ENCODE data around the gene TGM3. TPM values are rescaled to one million over a fixed set of nuclear protein-coding genes. Genes with fewer than 3 reads are reported as not detected.

TGM3 gene
- polyA plus RNA-seq, 3 donors: not detected

- peaks cover 0 to 9% (median 4%) of the 10 kb centered on the region in 7 donors for H3K9me3 Mint-ChIP-seq
- WGBS (ENCODE audit: insufficient coverage): 60% methylated on average over 1 of the region's 1 CpG
- H3K27me3 Mint-ChIP-seq (ENCODE audit: low read depth in 3 of 3): peaks cover 41 to 71% (median 43%) of the 10 kb centered on the region in 3 donors
- Histone ChIP-seq H3K27me3 (ENCODE audit: control insufficient read depth in 2 of 2, insufficient read depth in 2 of 2, low read length in 2 of 2) (peaks cover 23 to 48% of the 10 kb centered on the region in 2 donors), H3K4me1 (ENCODE audit: control insufficient read depth in 1 of 2, insufficient read depth in 2 of 2, low read length in 2 of 2) (no peaks in the 10 kb centered on the region), H3K9me3 (replicated peaks in 1 of 2; ENCODE audit: control insufficient read depth in 1 of 2, insufficient read depth in 1 of 2, low read length in 2 of 2) (no peaks in the 10 kb centered on the region), H3K4me3 (replicated peaks in 1 of 3; ENCODE audit: low read depth in 2 of 3, low read length in 3 of 3) (no peak overlapping the region), H3K36me3 (replicated peaks in 1 of 2; ENCODE audit: control insufficient read depth in 1 of 2, insufficient read depth in 2 of 2, low read length in 2 of 2) (no peaks in the 10 kb centered on the region), H3K9ac (ENCODE audit: insufficient read depth, low read length, poor library complexity, severe bottlenecking) (no peak overlapping the region), H3K79me2 (ENCODE audit: insufficient read depth, low read length) (no peaks in the 10 kb centered on the region), H2AFZ (ENCODE audit: insufficient read depth, low read depth, low read length, poor library complexity, severe bottlenecking) (no peak overlapping the region), H4K20me1 (ENCODE audit: insufficient read depth, low read length) (no peaks in the 10 kb centered on the region), H3K4me2 (replicated peaks; ENCODE audit: extremely low read depth, low read length, poor library complexity, severe bottlenecking) (no peak overlapping the region), H3K27ac (ENCODE audit: low read depth in 1 of 2, low read length in 2 of 2) (no peak overlapping the region)
- TF ChIP-seq CTCF (IDR thresholded peaks at IDR 0.05): no peak
- no peak overlapping the region for H3K27ac Mint-ChIP-seq
- intact Hi-C loops (cut with micrococcal nuclease): no loop called here
- H3K36me3 Mint-ChIP-seq: no peaks in the 10 kb centered on the region
- no peaks in the 10 kb centered on the region for H3K4me1 Mint-ChIP-seq
- no peak for DNase-seq
- H3K4me3 Mint-ChIP-seq: no peak overlapping the region
These were observed 72.8 kb downstream of the TGM3 start for GRCh38 chr20:2368621-2369020.

- H3K36me3 ChIP-seq (replicated peaks in 1 of 2; ENCODE audit: control insufficient read depth in 1 of 2, insufficient read depth in 2 of 2, low read length in 2 of 2): no peaks in the 10 kb centered on the region
- intact Hi-C loops (cut with micrococcal nuclease): no loop called here
- Mint-ChIP-seq H3K4me3 (no peak overlapping the region), H3K27me3 (ENCODE audit: low read depth in 3 of 3) (peaks cover 50 to 67% (median 52%) of the 10 kb centered on the region in 3 donors), H3K4me1 (no peaks in the 10 kb centered on the region), H3K9me3 (peaks cover 0 to 7% (median 4%) of the 10 kb centered on the region in 7 donors), H3K27ac (no peak overlapping the region), H3K36me3 (no peaks in the 10 kb centered on the region)
- no peaks in the 10 kb centered on the region for H3K9me3 ChIP-seq (replicated peaks in 1 of 2; ENCODE audit: control insufficient read depth in 1 of 2, insufficient read depth in 1 of 2, low read length in 2 of 2)
- no peaks in the 10 kb centered on the region for H3K4me1 ChIP-seq (ENCODE audit: control insufficient read depth in 1 of 2, insufficient read depth in 2 of 2, low read length in 2 of 2)
- no peak overlapping the region for H3K9ac ChIP-seq (ENCODE audit: insufficient read depth, low read length, poor library complexity, severe bottlenecking)
- H3K79me2 ChIP-seq (ENCODE audit: insufficient read depth, low read length): no peaks in the 10 kb centered on the region
- H3K27ac ChIP-seq (ENCODE audit: low read depth in 1 of 2, low read length in 2 of 2): no peak overlapping the region
- no peak overlapping the region for H2AFZ ChIP-seq (ENCODE audit: insufficient read depth, low read depth, low read length, poor library complexity, severe bottlenecking)
- DNase-seq: no peak
- H4K20me1 ChIP-seq (ENCODE audit: insufficient read depth, low read length): no peaks in the 10 kb centered on the region
- H3K27me3 ChIP-seq (ENCODE audit: control insufficient read depth in 2 of 2, insufficient read depth in 2 of 2, low read length in 2 of 2): peaks cover 18 to 42% of the 10 kb centered on the region in 2 donors
- H3K4me3 ChIP-seq (replicated peaks in 1 of 3; ENCODE audit: low read depth in 2 of 3, low read length in 3 of 3): no peak overlapping the region
- TF ChIP-seq CTCF (IDR thresholded peaks at IDR 0.05): no peak
- H3K4me2 ChIP-seq (replicated peaks; ENCODE audit: extremely low read depth, low read length, poor library complexity, severe bottlenecking): no peak overlapping the region
These were observed 77.3 kb downstream of the TGM3 start for GRCh38 chr20:2373098-2373497.

Data from CD14-positive monocyte (primary cell).